Measurements from ENCODE around the gene LCN10.
"Not testable (repeated sequence)": the region's sequence is repeated elsewhere in the genome, so short reads cannot be mapped to it uniquely, and the experiment has no call there.

The LCN10 gene
- total RNA-seq = 0 reads per million in 2 donors

GRCh38 chr9:136742591-136743391 is at the start of gene LCN10:
Gene LCN10 (minus strand): TSS chr9:136742940. CDS start chr9:136742903, 37 bp downstream.
- no peak for DNase-seq

GRCh38 chr9:136791516-136792276 is 49.0 kb upstream of the LCN10 start:
- peak; percentile 38 for DNase-seq

GRCh38 chr9:136790640-136791515 is 48.1 kb upstream of the LCN10 start, which contains the start of gene TMEM141:
Gene TMEM141 (plus strand): TSS chr9:136791344. CDS start chr9:136791371, 27 bp downstream.
- DNase-seq = peak; percentile 99

- DNase-seq = no peak
Measured at GRCh38 chr9:136789523-136789937, 46.8 kb upstream of the LCN10 start.

- DNase-seq = not testable (repeated sequence)
Measured at GRCh38 chr9:136788644-136789522, 46.1 kb upstream of the LCN10 start.

GRCh38 chr9:136787690-136788400 is 45.1 kb upstream of the LCN10 start:
- no peak for DNase-seq

GRCh38 chr9:136786983-136787382 is 44.2 kb upstream of the LCN10 start:
- not testable (repeated sequence) for DNase-seq

GRCh38 chr9:136786451-136786850 is 43.7 kb upstream of the LCN10 start:
- no peak for DNase-seq

GRCh38 chr9:136785565-136786355 is 43.0 kb upstream of the LCN10 start:
- DNase-seq = not testable (repeated sequence)

GRCh38 chr9:136784997-136785361 is 42.2 kb upstream of the LCN10 start:
- DNase-seq = no peak

- DNase-seq = no peak
Measured at GRCh38 chr9:136784249-136784996, 41.7 kb upstream of the LCN10 start.

GRCh38 chr9:136782452-136782851 is 39.7 kb upstream of the LCN10 start:
- no peak for DNase-seq

- DNase-seq = no peak
Measured at GRCh38 chr9:136779808-136780207, 37.1 kb upstream of the LCN10 start.

GRCh38 chr9:136777359-136777758 is 34.6 kb upstream of the LCN10 start:
- DNase-seq = no peak

- DNase-seq = no peak
Measured at GRCh38 chr9:136776947-136777346, 34.2 kb upstream of the LCN10 start.

- DNase-seq = no peak
Measured at GRCh38 chr9:136775191-136775590, 32.5 kb upstream of the LCN10 start.

- DNase-seq = no peak
Measured at GRCh38 chr9:136774416-136775045, 31.8 kb upstream of the LCN10 start.

GRCh38 chr9:136773386-136774044 is 30.8 kb upstream of the LCN10 start:
- DNase-seq = no peak
